OCI-LY7 (cell line): Measurements from ENCODE around the gene PRTN3. TPM values are rescaled to one million over a fixed set of nuclear protein-coding genes. Genes with fewer than 3 reads are reported as not detected.

Source experiments
- BruUV-seq: library from RNA; stranded (reverse); fragments of 400-500 nt; replicated peaks from 2 replicates; lab custom pipeline; 2021; lab: Mats Ljungman, UMichigan
- CTCF ChIA-PET: fragments of 300-600 bp; sonication (Branson Sonifier 250); formaldehyde crosslinking; loops from one replicate; lab custom pipeline; 2022; ENCODE audit warnings: antibody characterized with exemption; ENCODE audit not compliant: unreplicated experiment; lab: Charles Lee
- POLR2A ChIA-PET: fragments of 300-600 bp; sonication (Branson Sonifier 250); formaldehyde crosslinking; loops from one replicate; lab custom pipeline; 2022; ENCODE audit warnings: antibody characterized with exemption; lab: Charles Lee
- DNase-seq: peaks from one replicate; pipeline ENCODE4 v3.0.0-alpha.2; 2015; ENCODE audit warnings: low spot score
- H2AFZ ChIP-seq: fragments of 200-600 bp; sonication (generic), shearing (Covaris generic); 2 replicates; pipeline ENCODE4 v1.6.1; 2014; ENCODE audit warnings: mild to moderate bottlenecking, antibody characterized with exemption, low read length, moderate library complexity
- H3K27ac ChIP-seq: fragments of 200-600 bp; sonication (generic); 2 replicates; pipeline ENCODE4 v1.5.1; 2014; ENCODE audit warnings: mixed run types, low read depth, mild to moderate bottlenecking, moderate library complexity, low read length, inconsistent platforms; ENCODE audit not compliant: poor library complexity, severe bottlenecking
- H3K36me3 ChIP-seq: fragments of 200-600 bp; sonication (generic); 2 replicates; pipeline ENCODE4 v1.6.1; 2014; ENCODE audit warnings: mild to moderate bottlenecking, antibody characterized with exemption, low read length, moderate library complexity, mixed read lengths; ENCODE audit not compliant: insufficient read depth
- H3K4me1 ChIP-seq: fragments of 200-600 bp; sonication (generic); 2 replicates; pipeline ENCODE4 v1.5.1; 2014; ENCODE audit warnings: mild to moderate bottlenecking, low read length; ENCODE audit not compliant: insufficient read depth, poor library complexity, severe bottlenecking
- H3K4me2 ChIP-seq: fragments of 200-600 bp; sonication (generic); 2 replicates; pipeline ENCODE4 v1.6.1; 2014; ENCODE audit warnings: mild to moderate bottlenecking, low read length
- H3K4me3 ChIP-seq: fragments of 200-600 bp; sonication (generic); 2 replicates; pipeline ENCODE4 v1.5.1; 2014; ENCODE audit warnings: mild to moderate bottlenecking, low read depth, low read length; ENCODE audit not compliant: poor library complexity, severe bottlenecking
- H3K79me2 ChIP-seq: fragments of 200-600 bp; sonication (generic); 2 replicates; pipeline ENCODE4 v1.6.1; 2016; ENCODE audit warnings: low read depth, mild to moderate bottlenecking, low read length, moderate library complexity, mixed read lengths; ENCODE audit not compliant: insufficient read depth
- H3K9me2 ChIP-seq: fragments of 200-600 bp; sonication (generic); 2 replicates; pipeline ENCODE4 v1.6.1; 2016; ENCODE audit warnings: mild to moderate bottlenecking, low read length, mixed read lengths; ENCODE audit not compliant: insufficient read depth
- H3K9me3 ChIP-seq: fragments of 200-600 bp; sonication (generic); 2 replicates; pipeline ENCODE4 v1.6.1; 2014; ENCODE audit warnings: mild to moderate bottlenecking, mixed run types, low read length, mixed read lengths
- H4K20me1 ChIP-seq: fragments of 200-600 bp; sonication (generic); 2 replicates; pipeline ENCODE4 v1.6.1; 2014; ENCODE audit warnings: mild to moderate bottlenecking, antibody characterized with exemption, low read length, moderate library complexity, mixed read lengths; ENCODE audit not compliant: insufficient read depth
- EZH2phosphoT487 ChIP-seq: fragments of 200-600 bp; sonication (generic); IDR thresholded peaks from 2 replicates; pipeline ENCODE4 v1.6.1; 2018; ENCODE audit warnings: low read depth, borderline replicate concordance, mild to moderate bottlenecking, mixed run types, antibody characterized with exemption, low read length, moderate library complexity, mixed read lengths
- intact Hi-C: fragments of 100-400 bp; cut with micrococcal nuclease; formaldehyde crosslinking; loops from one replicate; pipeline ENCODE4 v1.10.0; 2022; ENCODE audit not compliant: unreplicated experiment
- total RNA-seq, 2 experiments: library from RNA; depleted of rRNA in 1 of 2; stranded (reverse); fragments of >200 nt in 1 of 2; shearing (Covaris generic) in 1 of 2; gene quantifications; 2 replicates each; pipeline ENCODE4 v1.2.3, GENCODE V29; 2014 to 2022
- TF ChIP-seq, protein P1 (sequence below): fragments of 200-600 bp; sonication (generic); conservative IDR thresholded peaks from 2 replicates; pipeline ENCODE4 v1.5.1; 2014; ENCODE audit warnings: mild to moderate bottlenecking, antibody characterized with exemption, low read length, moderate library complexity, mixed read lengths

PRTN3 gene
- total RNA-seq, 2 experiments from 2014 or later, result not detected

DNA sequence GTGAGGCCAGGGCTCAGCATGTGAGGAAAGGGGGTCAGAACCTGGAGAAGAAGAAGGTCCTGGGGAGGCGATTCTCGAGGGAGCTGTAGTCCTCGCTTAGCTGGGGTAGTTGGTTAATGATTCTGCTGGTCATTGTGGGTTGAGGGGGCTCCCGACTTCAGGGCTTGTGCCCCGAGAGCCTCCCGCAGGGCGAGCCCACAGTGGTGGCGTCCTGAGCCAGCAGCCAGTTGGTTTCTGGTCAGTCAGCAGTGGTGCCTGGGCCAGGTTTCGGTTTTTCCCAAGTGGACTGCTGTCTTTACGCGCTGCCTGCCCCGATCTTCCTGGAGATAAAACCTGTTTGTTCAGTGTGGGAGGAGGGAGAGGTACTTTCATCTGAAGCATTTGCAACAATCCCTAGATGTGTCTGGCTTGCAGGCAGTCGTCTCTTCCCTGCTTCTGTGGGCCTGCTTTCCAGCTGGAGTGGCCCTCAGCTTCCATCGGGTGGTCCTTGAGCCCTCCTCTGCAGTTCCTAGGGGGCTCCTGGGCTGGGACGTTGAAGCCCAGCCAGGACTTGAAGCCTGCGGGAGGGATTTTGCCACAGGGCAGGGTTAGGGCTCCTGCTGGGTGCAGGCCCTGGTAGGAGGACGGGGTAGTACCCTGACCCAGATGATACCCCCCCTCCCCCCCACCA is 40.3 kb upstream of the PRTN3 start:
- no peaks in the 10 kb centered on the region for H3K9me3 ChIP-seq
- H2AFZ ChIP-seq, result no peak overlapping the region
- BruUV-seq, result no TSS peak
- ChIA-PET POLR2A (interaction anchor here (0.6 kb wide), 1 partner anchor 190 kb away, joined by 3 read pairs; no protein-coding TSS in a partner anchor), CTCF (no interaction called here)
- no peak overlapping the region for H3K4me3 ChIP-seq
- intact Hi-C loops, result no loop called here
- no peak overlapping the region for H3K27ac ChIP-seq
- H4K20me1 ChIP-seq, result peaks cover 47% of the 10 kb centered on the region
- H3K4me1 ChIP-seq, result peaks cover 21% of the 10 kb centered on the region
- peaks cover 76% of the 10 kb centered on the region for H3K36me3 ChIP-seq
- DNase-seq, result no peak
- TF ChIP-seq, protein P1, sequence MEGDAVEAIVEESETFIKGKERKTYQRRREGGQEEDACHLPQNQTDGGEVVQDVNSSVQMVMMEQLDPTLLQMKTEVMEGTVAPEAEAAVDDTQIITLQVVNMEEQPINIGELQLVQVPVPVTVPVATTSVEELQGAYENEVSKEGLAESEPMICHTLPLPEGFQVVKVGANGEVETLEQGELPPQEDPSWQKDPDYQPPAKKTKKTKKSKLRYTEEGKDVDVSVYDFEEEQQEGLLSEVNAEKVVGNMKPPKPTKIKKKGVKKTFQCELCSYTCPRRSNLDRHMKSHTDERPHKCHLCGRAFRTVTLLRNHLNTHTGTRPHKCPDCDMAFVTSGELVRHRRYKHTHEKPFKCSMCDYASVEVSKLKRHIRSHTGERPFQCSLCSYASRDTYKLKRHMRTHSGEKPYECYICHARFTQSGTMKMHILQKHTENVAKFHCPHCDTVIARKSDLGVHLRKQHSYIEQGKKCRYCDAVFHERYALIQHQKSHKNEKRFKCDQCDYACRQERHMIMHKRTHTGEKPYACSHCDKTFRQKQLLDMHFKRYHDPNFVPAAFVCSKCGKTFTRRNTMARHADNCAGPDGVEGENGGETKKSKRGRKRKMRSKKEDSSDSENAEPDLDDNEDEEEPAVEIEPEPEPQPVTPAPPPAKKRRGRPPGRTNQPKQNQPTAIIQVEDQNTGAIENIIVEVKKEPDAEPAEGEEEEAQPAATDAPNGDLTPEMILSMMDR, result no peak
- no peak for TF ChIP-seq EZH2phosphoT487
- peaks cover 60% of the 10 kb centered on the region for H3K79me2 ChIP-seq
- H3K4me2 ChIP-seq, result peak overlapping the region; percentile 94
- H3K9me2 ChIP-seq, result no peaks in the 10 kb centered on the region

- Histone ChIP-seq H3K9me3 (no peaks in the 10 kb centered on the region), H2AFZ (no peak overlapping the region), H3K4me3 (no peak overlapping the region), H3K79me2 (peaks cover 60% of the 10 kb centered on the region), H4K20me1 (peaks cover 47% of the 10 kb centered on the region), H3K9me2 (no peaks in the 10 kb centered on the region), H3K4me2 (no peak overlapping the region), H3K36me3 (peaks cover 84% of the 10 kb centered on the region), H3K27ac (no peak overlapping the region), H3K4me1 (peaks cover 19% of the 10 kb centered on the region)
- BruUV-seq, result no TSS peak
- CTCF ChIA-PET, result no interaction called here
- POLR2A ChIA-PET, result interaction anchor here (0.6 kb wide), 2 partner anchors 41 to 189 kb away, joined by 3 to 6 read pairs; no protein-coding TSS in a partner anchor
- intact Hi-C loops, result no loop called here
- DNase-seq, result no peak
- TF ChIP-seq, protein P1, result no peak
- no peak for TF ChIP-seq EZH2phosphoT487
These were observed 39.6 kb upstream of the PRTN3 start for GRCh38 chr19:801030-801860.
